ENCODE measurements around the gene PRC1.
A peak's percentile ranks its signal among the peaks of the same experiment; 100 is the strongest.

Gene PRC1

DNA sequence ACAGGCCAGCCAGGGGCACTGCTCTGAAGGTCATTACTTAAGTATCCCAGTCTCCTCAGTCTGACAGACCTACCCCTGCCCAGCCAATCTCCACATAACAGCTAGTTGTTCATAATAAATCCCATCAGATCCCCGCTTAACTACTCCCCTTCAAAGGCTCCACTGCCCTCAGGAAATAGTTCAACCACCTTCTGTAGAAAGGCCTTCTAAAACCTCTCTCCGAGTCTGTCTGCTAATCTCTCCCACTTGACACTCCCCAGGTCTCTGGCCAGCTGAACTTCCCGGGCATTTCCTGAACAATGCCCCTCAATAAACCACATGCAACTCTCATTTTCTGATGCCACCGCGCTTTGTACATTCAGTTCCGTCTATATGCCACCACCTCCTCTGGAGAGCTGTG is 6.0 kb downstream of the PRC1 start:
- TF ChIP-seq POLR2AphosphoS5 (IDR thresholded peaks at IDR 0.05; ENCODE audit: low read depth, low read length) (no peak), TAF1 (IDR thresholded peaks at IDR 0.05; ENCODE audit: borderline replicate concordance, low read depth, low read length) (no peak), POLR2A (IDR thresholded peaks at IDR 0.05; ENCODE audit: low read depth, low read length) (no peak)
- DNase-seq (ENCODE audit: insufficient read length) (no peak), FAIRE-seq (no peak)

DNA sequence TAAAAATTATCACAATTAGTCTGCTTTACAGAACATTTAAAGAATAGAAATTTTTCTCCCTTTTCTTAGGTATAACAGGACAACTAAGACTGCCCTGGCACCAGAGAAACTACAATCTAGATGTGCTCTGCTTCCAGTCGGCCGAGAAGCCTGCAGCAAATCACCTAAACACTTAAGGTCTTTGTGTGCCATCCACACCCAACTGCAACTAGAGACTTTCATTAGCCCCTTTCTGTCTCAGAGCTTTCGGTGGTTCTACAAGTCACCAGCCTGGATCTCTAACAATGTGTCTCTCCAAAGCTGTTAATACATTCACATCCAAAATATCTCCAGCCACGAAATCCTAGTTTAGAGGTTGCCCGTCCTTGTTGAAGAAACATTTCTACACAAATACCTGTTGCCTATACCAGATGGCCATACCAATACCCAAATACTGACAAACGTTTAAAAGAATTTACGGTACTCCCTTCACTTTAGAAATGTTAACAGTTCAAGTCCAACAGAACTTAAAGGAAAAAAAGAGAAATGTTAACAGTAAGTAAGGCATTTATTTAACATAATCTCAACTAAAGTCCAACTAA is 6.7 kb downstream of the PRC1 start:
- DNase-seq (ENCODE audit: insufficient read length) (no peak), FAIRE-seq (no peak)
- no peak for TF ChIP-seq POLR2AphosphoS5 (IDR thresholded peaks at IDR 0.05; ENCODE audit: low read depth, low read length)
- no peak for TF ChIP-seq TAF1 (IDR thresholded peaks at IDR 0.05; ENCODE audit: borderline replicate concordance, low read depth, low read length)
- no peak for TF ChIP-seq POLR2A (IDR thresholded peaks at IDR 0.05; ENCODE audit: low read depth, low read length)

DNA sequence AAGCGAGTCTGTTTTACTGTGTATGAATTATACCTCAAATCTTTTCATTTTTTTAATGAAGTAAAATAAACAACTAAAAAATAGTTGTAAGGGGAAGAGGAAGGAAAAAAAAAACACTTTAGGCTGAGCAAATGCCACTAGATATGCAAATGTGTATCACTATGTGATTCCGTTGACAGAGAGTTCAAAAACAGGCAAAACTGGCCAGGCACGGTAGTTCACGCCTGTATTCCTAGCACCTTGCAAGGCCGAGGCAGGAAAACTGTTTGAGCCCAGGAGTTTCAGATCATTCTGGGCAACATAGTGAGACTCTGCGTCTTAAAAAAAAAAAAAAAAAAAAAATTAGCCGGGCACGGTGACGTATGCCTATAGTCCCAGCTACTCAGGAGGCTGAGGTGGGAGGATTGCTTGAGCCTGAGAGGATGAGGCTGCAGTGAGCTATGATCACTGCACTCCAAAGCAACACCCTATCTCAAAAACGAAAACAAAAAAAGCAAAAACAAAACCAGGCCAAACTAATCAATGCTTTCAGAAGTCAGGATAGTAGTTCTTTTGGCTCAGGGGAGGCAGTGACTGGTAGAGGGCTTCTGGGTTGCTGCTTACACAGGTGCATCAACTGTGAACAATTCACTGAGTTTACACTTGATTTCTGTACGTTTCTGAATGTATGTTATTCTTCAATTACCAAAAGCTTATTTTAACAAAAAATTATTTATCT is 7.4 kb downstream of the PRC1 start:
- DNase-seq (ENCODE audit: insufficient read length) (peak; percentile 24), FAIRE-seq (no peak)
- TF ChIP-seq POLR2AphosphoS5 (IDR thresholded peaks at IDR 0.05; ENCODE audit: low read depth, low read length) (0 out of 2 replicates have a peak, but pooled peaks have one; percentile 24), TAF1 (IDR thresholded peaks at IDR 0.05; ENCODE audit: borderline replicate concordance, low read depth, low read length) (no peak), POLR2A (IDR thresholded peaks at IDR 0.05; ENCODE audit: low read depth, low read length) (no peak)

DNA sequence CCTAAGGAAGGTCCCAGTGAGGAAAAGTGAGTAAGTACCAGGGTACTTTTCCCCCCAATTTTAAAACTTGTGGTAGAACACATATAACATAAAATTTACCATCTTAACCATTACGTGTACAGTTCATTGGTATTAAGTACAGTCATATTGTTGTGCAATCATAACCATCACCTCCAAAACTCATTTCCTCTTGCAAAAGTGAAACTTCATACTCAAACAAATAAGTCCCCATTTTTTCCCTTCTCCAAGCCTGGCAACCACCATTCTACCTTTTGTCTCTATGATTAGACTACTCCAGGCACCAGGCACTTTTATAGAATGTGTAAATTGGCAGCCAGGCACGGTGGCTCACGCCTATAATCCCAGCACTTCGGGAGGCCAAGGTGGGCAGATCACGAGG is 12.2 kb downstream of the PRC1 start:
- FAIRE-seq (no peak), DNase-seq (ENCODE audit: insufficient read length) (no peak)
- TF ChIP-seq POLR2AphosphoS5 (IDR thresholded peaks at IDR 0.05; ENCODE audit: low read depth, low read length) (no peak), TAF1 (IDR thresholded peaks at IDR 0.05; ENCODE audit: borderline replicate concordance, low read depth, low read length) (no peak), POLR2A (IDR thresholded peaks at IDR 0.05; ENCODE audit: low read depth, low read length) (no peak)

DNA sequence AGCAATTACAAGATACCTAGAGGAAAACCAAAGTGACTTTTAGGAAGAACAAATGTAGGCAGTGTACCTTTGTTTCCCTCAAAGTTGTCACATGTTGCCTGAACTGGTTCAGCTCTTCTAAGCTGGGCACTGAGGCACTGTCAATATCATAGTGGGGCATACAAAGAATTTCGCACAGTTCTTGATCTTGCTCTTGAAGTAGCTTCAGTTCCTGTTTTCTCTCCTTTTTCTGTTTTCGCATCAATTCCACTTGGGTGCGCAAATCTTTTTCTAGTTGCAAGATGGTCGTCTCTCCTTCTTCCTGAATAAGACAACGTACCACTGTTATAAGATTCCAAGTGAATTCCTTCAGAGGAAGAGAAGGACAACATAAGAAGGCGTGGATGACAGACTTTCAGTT is 12.7 kb downstream of the PRC1 start:
- DNase-seq (ENCODE audit: insufficient read length) (no peak), FAIRE-seq (peak; percentile 61)
- no peak for TF ChIP-seq TAF1 (IDR thresholded peaks at IDR 0.05; ENCODE audit: borderline replicate concordance, low read depth, low read length)
- TF ChIP-seq POLR2A (IDR thresholded peaks at IDR 0.05; ENCODE audit: low read depth, low read length), result no peak
- TF ChIP-seq POLR2AphosphoS5 (IDR thresholded peaks at IDR 0.05; ENCODE audit: low read depth, low read length), result no peak

DNA sequence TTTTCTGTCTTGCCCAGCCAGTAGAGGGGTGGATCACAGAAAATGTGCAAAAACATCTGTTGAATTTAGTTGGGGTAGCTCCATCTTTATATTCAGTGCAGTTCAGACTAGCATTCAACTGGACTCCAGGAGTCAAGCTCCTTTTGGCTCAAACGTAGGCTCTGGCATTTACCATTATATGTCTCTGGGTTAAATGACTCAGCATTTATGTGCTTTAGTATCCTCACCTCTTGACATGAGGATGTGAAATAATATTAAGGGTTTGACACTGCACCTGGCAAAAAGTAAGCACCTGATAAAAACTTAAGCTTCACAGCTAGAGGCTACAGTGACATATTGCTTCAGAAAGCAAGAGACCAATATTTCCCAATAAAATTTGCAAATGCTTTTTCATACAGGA is 14.8 kb downstream of the PRC1 start:
- DNase-seq (ENCODE audit: insufficient read length), result no peak
- FAIRE-seq, result no peak
- no peak for TF ChIP-seq POLR2A (IDR thresholded peaks at IDR 0.05; ENCODE audit: low read depth, low read length)
- no peak for TF ChIP-seq POLR2AphosphoS5 (IDR thresholded peaks at IDR 0.05; ENCODE audit: low read depth, low read length)
- TF ChIP-seq TAF1 (IDR thresholded peaks at IDR 0.05; ENCODE audit: borderline replicate concordance, low read depth, low read length), result no peak

DNA sequence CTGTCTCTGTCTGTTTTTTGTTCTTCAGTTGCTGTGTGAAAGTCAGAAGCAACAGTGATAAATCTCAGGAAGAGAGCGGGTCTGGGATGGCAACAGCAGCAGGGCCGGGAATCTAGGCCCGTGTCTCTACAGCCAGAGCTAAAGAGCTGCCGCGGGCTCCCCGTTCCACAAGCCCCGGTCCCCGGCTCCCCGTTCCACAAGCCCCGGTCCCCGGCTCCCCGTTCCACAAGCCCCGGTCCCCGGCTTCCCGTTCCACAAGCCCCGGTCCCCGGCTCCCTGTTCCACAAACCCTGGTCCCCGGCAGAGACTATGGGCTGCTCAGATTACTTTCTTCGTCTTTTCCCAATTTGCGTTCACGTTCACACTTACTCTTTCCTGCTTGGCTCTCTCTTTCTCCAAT is 20.1 kb downstream of the PRC1 start:
- DNase-seq (ENCODE audit: insufficient read length) (no peak), FAIRE-seq (no peak)
- no peak for TF ChIP-seq POLR2A (IDR thresholded peaks at IDR 0.05; ENCODE audit: low read depth, low read length)
- no peak for TF ChIP-seq TAF1 (IDR thresholded peaks at IDR 0.05; ENCODE audit: borderline replicate concordance, low read depth, low read length)
- no peak for TF ChIP-seq POLR2AphosphoS5 (IDR thresholded peaks at IDR 0.05; ENCODE audit: low read depth, low read length)

DNA sequence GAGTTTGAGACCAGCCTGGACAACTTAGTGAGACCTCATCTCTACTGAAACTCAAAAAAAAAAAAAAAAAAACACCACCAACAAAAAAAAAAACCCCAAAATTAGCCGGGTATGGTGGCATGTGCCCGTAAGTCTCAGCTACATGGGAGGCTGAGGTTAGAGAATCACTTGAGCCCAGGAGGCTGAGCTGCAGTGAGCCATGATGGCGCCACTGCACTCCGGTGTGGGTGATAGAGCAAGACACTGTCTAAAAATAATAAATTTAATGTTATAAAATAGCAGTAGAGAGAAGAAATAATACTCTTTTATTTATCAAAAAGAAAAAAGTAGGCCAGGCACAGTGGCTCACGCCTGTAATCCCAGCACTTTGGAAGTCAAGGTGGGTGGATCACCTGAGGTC is 22.2 kb downstream of the PRC1 start:
- DNase-seq (ENCODE audit: insufficient read length) (no peak), FAIRE-seq (no peak)
- TF ChIP-seq POLR2AphosphoS5 (IDR thresholded peaks at IDR 0.05; ENCODE audit: low read depth, low read length) (no peak), TAF1 (IDR thresholded peaks at IDR 0.05; ENCODE audit: borderline replicate concordance, low read depth, low read length) (no peak)

DNA sequence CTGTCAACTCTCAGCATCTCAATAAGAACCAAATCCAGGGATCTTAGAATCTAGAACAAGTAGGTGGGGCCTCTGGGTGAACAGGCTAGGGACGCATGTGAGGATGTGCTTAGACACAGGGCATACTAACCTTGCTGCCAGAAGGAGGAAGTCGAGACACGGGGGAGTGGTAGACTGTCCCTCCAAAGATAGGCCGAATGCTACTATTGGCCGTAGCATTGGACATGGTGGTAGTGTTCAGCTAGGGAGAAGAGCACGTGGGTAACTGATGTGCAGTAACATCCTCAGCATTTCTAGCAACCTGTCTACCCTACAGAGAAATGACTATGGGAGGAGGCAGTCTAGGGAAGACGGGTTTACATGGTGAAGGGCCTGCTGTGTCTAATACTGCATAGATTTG is 24.1 kb downstream of the PRC1 start:
- no peak for FAIRE-seq
- no peak for TF ChIP-seq TAF1 (IDR thresholded peaks at IDR 0.05; ENCODE audit: borderline replicate concordance, low read depth, low read length)
- no peak for TF ChIP-seq POLR2A (IDR thresholded peaks at IDR 0.05; ENCODE audit: low read depth, low read length)
- TF ChIP-seq POLR2AphosphoS5 (IDR thresholded peaks at IDR 0.05; ENCODE audit: low read depth, low read length), result no peak
- DNase-seq (ENCODE audit: insufficient read length), result no peak

DNA sequence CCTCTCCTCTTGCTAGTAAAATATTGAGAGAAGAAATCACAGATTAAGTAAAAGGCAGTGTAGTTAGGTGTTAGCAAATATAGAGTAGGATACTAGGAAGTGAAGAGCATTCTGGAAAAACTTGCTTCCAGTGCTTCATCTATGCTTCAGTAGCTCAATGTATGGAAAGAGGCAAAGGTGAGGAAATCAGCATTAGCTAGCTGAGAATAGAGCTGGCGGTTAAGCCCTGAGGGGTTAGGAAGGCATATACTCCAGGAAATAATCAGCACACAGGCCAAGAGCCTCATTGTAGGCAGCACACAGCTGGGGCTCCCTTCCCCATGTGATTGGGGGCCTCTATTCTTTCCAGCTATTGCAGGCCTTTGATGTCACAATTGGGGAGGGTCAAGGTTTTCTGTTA is 25.9 kb downstream of the PRC1 start:
- DNase-seq (ENCODE audit: insufficient read length) (no peak), FAIRE-seq (no peak)
- TF ChIP-seq POLR2AphosphoS5 (IDR thresholded peaks at IDR 0.05; ENCODE audit: low read depth, low read length) (no peak), TAF1 (IDR thresholded peaks at IDR 0.05; ENCODE audit: borderline replicate concordance, low read depth, low read length) (no peak), POLR2A (IDR thresholded peaks at IDR 0.05; ENCODE audit: low read depth, low read length) (no peak)

DNA sequence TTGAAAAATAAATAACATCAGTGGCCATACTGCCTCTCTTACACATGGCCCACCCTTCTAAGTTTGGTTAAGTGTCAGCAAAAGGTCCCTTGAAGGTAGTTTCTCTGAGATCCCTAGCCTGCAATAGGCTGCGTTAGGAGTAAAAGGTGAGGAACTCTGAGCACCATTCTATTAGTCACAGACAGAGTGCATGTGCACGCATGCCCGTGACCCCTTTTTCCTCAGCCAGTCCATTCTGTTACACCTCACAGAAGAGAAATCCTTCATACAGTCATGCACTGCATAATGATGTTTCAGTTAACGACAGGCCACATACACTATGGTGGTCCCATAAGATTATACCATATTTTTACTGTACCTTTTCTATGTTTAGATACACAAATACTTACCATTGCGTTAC is 27.1 kb downstream of the PRC1 start:
- TF ChIP-seq POLR2A (IDR thresholded peaks at IDR 0.05; ENCODE audit: low read depth, low read length) (no peak), TAF1 (IDR thresholded peaks at IDR 0.05; ENCODE audit: borderline replicate concordance, low read depth, low read length) (no peak), POLR2AphosphoS5 (IDR thresholded peaks at IDR 0.05; ENCODE audit: low read depth, low read length) (no peak)
- FAIRE-seq, result no peak
- no peak for DNase-seq (ENCODE audit: insufficient read length)

DNA sequence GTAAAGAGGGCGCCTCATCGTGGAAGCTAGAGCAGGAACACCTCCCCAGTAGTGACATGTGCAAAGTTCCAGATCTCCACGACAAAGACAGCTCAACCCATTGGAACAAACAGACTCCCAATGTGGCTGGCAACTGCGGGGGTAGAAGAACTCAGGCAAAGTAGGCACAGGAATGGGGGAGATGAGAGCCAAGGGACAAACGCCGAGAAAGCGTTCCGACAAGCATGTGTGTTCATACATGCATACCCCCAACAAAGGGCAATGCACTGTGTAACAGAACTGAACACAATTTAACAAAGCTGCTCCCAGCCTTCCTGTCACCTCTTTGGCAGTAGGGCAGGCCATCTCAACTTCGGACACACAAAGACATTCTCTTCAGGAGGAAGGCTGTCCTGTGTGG is 28.1 kb downstream of the PRC1 start:
- FAIRE-seq (no peak), DNase-seq (ENCODE audit: insufficient read length) (no peak)
- TF ChIP-seq POLR2AphosphoS5 (IDR thresholded peaks at IDR 0.05; ENCODE audit: low read depth, low read length) (no peak), POLR2A (IDR thresholded peaks at IDR 0.05; ENCODE audit: low read depth, low read length) (no peak), TAF1 (IDR thresholded peaks at IDR 0.05; ENCODE audit: borderline replicate concordance, low read depth, low read length) (no peak)
